Measurements from ENCODE around the gene TOMM7.
A peak's percentile ranks its signal among the peaks of the same experiment; 100 is the strongest.
"Not testable (repeated sequence)": the region's sequence is repeated elsewhere in the genome, so short reads cannot be mapped to it uniquely, and the experiment has no call there.

Gene TOMM7

DNA sequence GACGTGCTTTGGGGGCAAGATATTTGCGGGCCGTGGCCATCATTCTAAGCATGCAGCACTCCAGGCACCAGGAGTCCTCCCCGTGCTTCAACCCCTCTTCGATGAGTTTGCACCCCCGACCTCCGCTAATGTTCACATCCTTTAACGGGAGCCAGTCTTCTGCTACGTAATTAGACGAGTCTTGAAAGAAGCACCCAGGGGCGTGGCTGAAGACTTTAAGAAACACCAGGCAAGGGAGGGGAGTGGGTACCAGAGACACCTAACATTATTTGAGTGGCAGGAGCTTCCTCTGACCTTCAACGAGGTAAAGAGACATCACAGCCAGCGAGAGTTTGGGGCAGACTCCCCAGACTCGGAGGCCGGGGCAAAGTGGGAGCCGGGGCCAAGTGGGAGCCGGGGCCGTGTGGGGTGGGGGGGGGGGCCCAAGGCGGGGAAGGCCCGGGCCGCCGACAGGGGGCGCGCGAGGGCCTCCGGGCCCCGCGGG, 31.1 kb upstream of the TOMM7 start:
- no peak for DNase-seq

DNA sequence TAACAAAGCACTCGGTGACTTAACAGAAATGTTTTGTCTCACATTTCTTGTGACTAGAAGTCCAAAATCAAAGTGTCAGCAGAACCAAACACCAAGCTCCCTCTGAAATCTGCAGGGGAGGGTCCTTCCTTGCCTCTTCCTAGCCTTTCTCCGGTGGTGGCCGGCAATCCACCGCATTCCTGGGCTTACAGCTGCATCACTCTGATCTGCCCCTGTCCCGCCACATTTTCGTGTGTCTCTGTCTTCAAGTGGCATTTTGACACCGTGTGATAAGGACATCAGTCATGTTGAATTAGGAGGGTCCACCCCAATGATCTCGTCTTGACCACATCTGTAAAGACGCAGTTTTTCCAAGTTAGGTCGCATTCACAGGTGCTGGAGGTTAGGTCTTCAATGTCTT, 30.5 kb upstream of the TOMM7 start:
- DNase-seq, result no peak

DNA sequence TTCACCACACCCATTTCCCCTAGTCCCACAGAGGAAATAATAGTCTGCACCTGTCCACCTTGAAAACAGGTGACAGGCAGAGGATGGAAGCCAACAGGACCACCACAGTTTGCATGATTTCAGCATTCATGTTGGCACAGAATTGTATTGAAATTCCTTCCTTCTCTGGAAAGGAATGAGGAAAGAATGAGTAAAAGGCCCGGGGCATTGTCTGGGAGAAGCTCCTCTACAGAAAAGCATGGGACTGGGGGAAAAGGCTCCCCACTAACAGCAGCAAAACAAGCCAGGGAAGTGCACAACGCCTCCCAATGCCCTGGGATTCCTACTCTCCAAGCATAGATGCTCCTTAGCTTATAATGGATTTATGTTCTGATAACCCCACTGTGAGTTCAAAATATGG, 28.5 kb upstream of the TOMM7 start:
- no peak for DNase-seq

GRCh38 chr7:22850394-22850793, 27.7 kb upstream of the TOMM7 start:
- DNase-seq, result not testable (repeated sequence)

DNA sequence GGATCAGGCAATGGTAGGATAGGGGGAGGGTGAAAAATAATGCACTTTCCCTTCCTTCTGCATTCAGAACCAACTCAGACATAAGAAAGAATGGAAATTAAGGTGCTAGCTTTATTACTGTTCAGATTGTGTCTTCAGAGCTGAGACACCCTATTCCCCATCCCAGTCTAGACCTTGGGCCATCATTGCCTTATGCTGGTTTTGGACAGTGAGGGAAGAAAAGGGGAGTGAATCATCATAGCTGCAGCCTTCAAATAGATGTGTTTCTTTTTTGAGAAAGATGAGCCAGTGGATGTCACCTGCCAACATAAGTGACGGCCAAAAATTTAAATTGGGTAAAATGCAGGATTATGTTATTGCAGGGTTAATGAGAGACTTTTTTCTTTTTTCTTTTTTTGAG, 27.0 kb upstream of the TOMM7 start:
- no peak for DNase-seq

DNA sequence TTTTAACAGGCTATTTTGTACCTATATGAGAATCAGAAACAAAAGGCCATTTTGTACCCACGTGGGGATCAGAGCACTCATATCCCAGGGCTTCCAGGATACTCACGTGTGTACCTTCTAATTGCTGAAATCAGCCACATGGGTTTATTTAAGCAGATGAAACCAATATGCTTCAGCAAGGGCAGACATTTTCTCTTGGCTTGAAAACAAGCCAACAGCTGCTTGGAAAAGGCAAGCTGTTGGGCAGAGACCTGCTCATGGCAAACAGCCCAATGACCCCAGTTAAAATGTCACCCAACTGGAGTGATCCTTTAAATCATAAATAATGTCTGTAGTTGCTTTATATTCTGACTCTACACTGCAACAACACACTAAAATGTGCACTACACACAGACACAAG, 26.5 kb upstream of the TOMM7 start:
- DNase-seq, result no peak

DNA sequence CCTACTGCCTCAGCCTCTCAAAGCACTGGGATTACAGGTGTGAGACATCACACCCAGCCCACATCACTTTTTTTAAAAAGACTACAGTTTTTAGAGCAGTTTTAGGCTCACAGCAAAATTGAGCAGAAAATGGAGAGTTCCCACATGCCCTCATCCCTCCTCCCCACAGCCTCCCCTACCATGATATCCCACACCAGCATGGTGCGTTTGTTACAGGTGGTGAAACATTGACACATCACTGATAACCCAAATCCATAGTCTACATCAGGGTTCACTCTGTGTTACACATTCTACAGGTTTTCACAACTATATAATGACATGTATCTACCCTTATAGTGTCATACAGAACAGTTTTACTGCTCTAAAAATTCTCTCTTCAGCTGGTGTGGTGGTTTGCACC, 24.3 kb upstream of the TOMM7 start:
- DNase-seq, result no peak

DNA sequence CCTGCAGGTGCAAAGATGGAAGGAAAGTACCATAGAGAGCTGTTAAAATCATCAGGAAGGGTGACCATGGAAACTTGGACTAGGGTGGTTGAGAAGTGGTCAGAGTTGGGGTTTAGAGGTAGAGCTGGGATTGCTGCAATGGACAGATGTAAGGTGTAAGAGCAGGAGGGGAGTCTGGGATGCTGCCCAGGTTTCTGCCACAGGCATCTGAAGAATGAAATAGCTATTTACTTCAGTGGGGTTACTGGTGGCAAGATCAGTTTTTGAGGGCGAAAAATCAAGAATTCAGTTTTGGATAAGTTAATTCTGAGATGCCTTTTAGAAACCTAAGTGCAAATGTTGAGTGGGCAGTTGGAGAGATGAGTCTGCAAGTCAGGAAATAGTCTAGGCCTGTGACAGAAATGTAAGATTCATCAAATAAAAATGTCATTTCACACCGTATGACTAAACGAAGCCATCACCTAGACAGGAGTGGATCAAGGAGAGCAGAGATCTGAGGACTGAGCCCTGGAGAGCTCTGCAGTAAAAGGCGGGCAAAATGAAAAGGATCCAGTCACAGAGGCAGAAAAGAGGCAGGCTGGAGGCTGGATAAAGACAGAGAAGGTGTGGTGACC, 22.7 kb upstream of the TOMM7 start:
- DNase-seq, result no peak

DNA sequence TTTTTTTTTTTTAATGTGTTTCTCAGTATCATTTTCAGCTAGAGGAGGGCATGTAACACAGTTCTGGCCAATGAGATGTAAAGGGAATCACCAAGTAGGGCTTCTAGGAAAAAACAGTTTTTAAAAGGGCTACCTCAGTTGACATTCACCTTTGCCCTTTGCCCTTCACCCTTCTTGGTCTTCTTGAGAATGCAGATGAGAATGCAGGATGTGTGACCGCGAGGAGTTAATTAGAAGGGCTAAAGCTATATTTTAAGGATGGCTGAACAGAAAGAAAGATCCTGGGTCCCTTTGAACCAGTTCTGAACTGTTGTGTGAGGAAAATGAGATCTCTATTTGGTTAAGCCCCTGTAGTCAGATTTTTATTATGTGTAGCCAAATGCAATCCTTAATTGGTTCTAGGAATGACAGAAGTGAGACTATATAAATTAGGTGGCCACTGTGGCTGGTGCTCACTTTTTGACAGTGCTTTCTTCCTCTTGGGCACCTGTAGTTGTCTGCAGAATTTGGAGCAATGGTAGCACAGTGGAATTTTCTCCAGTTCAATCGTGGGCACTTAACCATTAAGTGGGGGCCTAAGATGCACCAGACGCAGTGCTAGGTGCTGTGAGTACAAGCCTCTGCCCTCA, 21.1 kb upstream of the TOMM7 start:
- no peak for DNase-seq

GRCh38 chr7:22842973-22843372, 20.3 kb upstream of the TOMM7 start:
- no peak for DNase-seq

DNA sequence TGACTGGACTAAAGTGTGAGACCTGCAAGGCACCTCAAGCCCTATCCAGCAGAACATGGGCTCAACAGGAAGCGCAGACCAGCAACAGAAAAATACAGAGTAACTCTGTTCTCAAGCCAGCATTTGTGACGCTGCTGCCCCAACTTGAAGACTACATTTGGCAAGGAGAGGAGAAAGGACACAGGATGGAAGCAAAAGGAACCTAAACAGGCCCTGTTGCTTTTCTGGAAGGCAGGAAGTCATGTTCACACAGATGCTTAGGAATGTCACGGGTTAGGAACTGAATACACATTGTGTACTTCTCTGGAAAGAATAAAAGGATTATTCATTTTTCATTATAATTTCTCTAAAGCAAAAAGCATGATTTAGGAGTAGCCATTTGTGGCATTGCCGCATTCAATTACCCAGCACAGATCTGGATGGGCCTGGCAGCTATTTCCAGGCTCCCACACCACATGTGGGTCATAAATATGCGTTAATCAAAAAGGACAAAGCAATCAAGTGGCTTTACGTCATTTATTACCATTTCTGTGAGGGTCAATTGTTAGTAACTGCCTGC, 19.8 kb upstream of the TOMM7 start:
- DNase-seq, result no peak

- DNase-seq, result no peak
Observed at GRCh38 chr7:22841954-22842353, 19.3 kb upstream of the TOMM7 start.

DNA sequence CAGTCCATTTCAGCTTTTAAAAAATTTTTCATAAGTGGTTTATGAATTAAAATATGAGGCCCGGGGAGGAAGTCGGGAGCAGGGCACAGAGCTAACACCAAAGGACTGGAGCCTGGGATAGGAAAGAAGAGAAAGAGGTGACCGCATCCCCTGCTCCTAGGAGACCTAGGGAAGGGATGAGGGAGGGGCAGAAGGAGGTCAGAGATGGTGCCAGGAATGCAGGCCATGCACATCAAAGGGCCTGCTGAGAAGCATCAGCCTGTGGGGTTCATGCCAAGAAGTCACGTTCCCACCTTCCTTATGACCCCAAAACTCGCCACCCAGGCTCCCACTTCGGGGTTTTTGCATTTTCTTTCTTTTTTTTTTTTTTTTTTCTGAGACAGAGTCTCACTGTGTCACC, 14.7 kb upstream of the TOMM7 start:
- no peak for DNase-seq

DNA sequence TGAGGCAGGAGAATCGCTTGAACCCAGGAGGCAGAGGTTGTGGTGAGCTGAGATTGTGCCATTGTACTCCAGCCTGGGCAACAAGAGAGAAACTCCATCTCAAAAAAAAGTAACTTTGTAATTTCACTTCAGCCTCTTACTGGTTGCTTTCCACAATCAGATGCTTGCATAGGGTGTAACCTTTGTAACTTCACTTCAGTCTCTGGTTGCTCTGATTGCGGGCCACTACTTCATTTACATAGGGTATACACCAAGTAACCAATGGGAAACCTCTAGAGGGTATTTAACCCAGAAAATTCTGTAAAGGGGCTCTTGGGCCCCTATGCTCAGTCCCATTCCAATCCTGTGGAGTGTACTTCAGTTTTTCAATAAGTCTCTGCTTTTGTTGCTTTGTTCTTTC, 13.9 kb upstream of the TOMM7 start:
- DNase-seq, result not testable (repeated sequence)

- no peak for DNase-seq
Observed at GRCh38 chr7:22833957-22834356, 11.3 kb upstream of the TOMM7 start.

GRCh38 chr7:22833113-22833855, 10.6 kb upstream of the TOMM7 start:
- no peak for DNase-seq

GRCh38 chr7:22832401-22832800, 9.8 kb upstream of the TOMM7 start:
- DNase-seq, result peak; percentile 29

- no peak for DNase-seq
Observed at GRCh38 chr7:22831602-22832305, 9.1 kb upstream of the TOMM7 start.

GRCh38 chr7:22827563-22827962, 4.9 kb upstream of the TOMM7 start:
- DNase-seq, result no peak

DNA sequence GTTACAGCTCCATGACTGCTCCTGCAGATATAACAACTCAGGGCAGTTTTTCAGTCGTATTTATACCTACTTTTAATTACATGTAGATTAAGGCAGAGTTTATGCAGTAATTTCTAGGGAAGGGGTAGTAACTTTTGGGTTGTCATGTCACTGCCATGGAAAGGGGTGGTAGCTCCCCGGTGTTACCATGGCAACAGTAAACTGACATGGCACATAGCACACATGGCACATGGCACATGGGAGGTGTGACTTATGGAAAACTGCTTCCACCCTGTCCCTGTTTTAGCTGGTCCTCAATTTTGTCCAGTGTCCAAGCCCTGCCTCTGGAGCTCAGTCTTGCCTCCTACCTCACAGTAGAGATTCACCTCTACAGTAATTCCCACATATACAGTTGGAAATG, 3.9 kb upstream of the TOMM7 start:
- no peak for DNase-seq

- no peak for DNase-seq
Observed at GRCh38 chr7:22824760-22825159, 2.1 kb upstream of the TOMM7 start.

DNA sequence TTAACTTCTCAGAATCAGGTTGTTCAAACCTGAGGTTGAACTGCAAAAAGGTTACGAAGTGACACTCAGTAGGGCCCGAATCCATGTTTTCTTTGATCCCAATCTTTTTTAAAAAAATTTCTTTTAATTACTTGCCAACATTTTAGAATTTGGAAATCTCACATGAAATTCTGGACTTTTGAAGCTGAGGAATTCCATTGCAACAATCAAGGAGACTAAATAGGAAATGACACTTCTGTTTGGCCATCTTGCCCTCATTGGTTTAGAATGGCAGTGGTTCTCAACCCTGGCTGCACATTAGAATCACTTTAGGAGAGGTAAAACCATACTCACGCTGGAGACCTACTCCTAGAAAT, 471 bp upstream of the TOMM7 start:
- DNase-seq, result no peak

Measured in fibroblast of skin of scalp (primary cell).